ENCODE measurements around the gene ZNF723.

GRCh38 chr19:22783651-22784410 lies 48.3 kb upstream of the ZNF723 start, which contains the start of gene ZNF99:
- TF ChIP-seq CTCF (conservative IDR thresholded peaks at IDR 0.05; ENCODE audit: low read depth, low read length) (no peak), MAFK (IDR thresholded peaks at IDR 0.05; ENCODE audit: low read depth, low read length) (no peak), USF2 (IDR thresholded peaks at IDR 0.05; ENCODE audit: low read depth, low read length) (no peak), RAD21 (IDR thresholded peaks at IDR 0.05; ENCODE audit: low read length) (no peak), POLR2A (IDR thresholded peaks at IDR 0.05; ENCODE audit: low read depth, low read length) (no peak), ELK1 (IDR thresholded peaks at IDR 0.05; ENCODE audit: borderline replicate concordance, low read depth, low read length) (no peak), BHLHE40 (IDR thresholded peaks at IDR 0.05; ENCODE audit: low read depth, low read length) (no peak), MXI1 (IDR thresholded peaks at IDR 0.05; ENCODE audit: borderline replicate concordance, low read depth, low read length) (no peak), NFE2L2 (IDR thresholded peaks at IDR 0.05; ENCODE audit: low read depth, low read length) (no peak), RCOR1 (IDR thresholded peaks at IDR 0.05; ENCODE audit: insufficient replicate concordance, low read length) (no peak), MAZ (IDR thresholded peaks at IDR 0.05; ENCODE audit: borderline replicate concordance, low read depth, low read length) (no peak), RFX5 (IDR thresholded peaks at IDR 0.05; ENCODE audit: low read depth, low read length) (no peak), CHD1 (IDR thresholded peaks at IDR 0.05; ENCODE audit: low read depth, low read length) (no peak)
